ENCODE results near the gene NUDT22.

NUDT22 gene

DNA sequence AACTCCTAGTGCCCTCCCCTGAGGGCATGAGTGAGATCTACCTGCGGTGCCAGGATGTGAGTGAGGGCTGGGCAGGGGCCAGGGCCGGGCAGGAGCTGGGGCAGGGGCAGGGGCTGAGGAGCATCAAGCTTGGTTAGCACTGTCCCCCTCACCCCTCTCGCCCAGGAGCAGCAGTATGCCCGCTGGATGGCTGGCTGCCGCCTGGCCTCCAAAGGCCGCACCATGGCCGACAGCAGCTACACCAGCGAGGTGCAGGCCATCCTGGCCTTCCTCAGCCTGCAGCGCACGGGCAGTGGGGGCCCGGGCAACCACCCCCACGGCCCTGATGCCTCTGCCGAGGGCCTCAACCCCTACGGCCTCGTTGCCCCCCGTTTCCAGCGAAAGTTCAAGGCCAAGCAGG, 5.8 kb upstream of the NUDT22 start:
- no peak overlapping the region for H3K4me3 ChIP-seq (ENCODE audit: low read depth, low read length)
- no peak for DNase-seq (ENCODE audit: low read depth)
- TF ChIP-seq, protein P1, sequence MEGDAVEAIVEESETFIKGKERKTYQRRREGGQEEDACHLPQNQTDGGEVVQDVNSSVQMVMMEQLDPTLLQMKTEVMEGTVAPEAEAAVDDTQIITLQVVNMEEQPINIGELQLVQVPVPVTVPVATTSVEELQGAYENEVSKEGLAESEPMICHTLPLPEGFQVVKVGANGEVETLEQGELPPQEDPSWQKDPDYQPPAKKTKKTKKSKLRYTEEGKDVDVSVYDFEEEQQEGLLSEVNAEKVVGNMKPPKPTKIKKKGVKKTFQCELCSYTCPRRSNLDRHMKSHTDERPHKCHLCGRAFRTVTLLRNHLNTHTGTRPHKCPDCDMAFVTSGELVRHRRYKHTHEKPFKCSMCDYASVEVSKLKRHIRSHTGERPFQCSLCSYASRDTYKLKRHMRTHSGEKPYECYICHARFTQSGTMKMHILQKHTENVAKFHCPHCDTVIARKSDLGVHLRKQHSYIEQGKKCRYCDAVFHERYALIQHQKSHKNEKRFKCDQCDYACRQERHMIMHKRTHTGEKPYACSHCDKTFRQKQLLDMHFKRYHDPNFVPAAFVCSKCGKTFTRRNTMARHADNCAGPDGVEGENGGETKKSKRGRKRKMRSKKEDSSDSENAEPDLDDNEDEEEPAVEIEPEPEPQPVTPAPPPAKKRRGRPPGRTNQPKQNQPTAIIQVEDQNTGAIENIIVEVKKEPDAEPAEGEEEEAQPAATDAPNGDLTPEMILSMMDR (IDR thresholded peaks at IDR 0.05; ENCODE audit: low read depth, low read length, missing control alignments): no peak

DNA sequence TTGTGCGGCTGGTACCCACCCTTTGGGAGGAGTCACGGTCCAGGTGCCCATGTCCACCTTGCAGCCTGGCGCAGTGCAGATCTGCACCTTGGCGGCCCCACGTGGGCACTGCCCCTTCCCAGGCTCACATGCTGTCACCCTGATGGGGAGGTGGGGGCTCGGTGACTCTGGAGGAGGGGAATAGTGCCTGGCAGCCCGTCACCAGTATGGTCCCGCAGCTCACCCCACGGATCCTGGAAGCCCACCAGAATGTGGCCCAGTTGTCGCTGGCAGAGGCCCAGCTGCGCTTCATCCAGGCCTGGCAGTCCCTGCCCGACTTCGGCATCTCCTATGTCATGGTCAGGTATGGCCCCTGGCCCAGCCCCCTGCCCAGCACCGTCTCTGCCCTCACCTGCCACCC, 5.3 kb upstream of the NUDT22 start:
- TF ChIP-seq, protein P1 (IDR thresholded peaks at IDR 0.05; ENCODE audit: low read depth, low read length, missing control alignments): no peak
- H3K4me3 ChIP-seq (ENCODE audit: low read depth, low read length): no peak overlapping the region
- no peak for DNase-seq (ENCODE audit: low read depth)

DNA sequence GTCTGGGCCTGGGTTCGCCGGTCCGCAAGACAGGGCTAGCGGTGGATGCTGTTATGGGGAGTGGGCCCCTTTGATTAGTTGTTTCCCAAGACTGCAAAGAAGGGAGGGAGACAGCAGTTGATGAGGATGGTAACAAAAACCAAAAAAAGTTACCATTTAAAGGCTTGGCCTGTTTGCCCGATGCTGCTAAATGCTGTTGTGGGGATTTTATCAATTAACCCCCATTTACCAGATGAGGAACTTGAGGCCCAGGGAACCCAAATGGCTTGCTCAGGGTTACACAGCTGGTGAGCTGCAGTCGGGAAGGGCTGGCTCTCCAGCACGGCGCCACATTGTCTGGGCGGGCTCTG, 3.4 kb upstream of the NUDT22 start:
- TF ChIP-seq, protein P1 (IDR thresholded peaks at IDR 0.05; ENCODE audit: low read depth, low read length, missing control alignments): no peak
- DNase-seq (ENCODE audit: low read depth): no peak
- no peak overlapping the region for H3K4me3 ChIP-seq (ENCODE audit: low read depth, low read length)

DNA sequence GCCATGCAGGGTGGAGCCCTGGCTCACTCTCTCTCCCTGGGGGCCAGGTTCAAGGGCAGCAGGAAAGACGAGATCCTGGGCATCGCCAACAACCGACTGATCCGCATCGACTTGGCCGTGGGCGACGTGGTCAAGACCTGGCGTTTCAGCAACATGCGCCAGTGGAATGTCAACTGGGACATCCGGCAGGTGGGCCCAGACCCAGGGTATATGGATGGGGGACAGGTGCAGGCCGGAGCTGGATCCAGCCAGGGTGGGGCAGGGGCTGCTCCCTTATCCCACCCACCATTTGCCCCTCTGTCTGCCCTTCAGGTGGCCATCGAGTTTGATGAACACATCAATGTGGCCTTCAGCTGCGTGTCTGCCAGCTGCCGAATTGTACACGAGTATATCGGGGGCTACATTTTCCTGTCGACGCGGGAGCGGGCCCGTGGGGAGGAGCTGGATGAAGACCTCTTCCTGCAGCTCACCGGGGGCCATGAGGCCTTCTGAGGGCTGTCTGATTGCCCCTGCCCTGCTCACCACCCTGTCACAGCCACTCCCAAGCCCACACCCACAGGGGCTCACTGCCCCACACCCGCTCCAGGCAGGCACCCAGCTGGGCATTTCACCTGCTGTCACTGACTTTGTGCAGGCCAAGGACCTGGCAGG, 2.9 kb upstream of the NUDT22 start:
- TF ChIP-seq, protein P1 (IDR thresholded peaks at IDR 0.05; ENCODE audit: low read depth, low read length, missing control alignments): no peak
- DNase-seq (ENCODE audit: low read depth): no peak
- H3K4me3 ChIP-seq (ENCODE audit: low read depth, low read length): no peak overlapping the region

DNA sequence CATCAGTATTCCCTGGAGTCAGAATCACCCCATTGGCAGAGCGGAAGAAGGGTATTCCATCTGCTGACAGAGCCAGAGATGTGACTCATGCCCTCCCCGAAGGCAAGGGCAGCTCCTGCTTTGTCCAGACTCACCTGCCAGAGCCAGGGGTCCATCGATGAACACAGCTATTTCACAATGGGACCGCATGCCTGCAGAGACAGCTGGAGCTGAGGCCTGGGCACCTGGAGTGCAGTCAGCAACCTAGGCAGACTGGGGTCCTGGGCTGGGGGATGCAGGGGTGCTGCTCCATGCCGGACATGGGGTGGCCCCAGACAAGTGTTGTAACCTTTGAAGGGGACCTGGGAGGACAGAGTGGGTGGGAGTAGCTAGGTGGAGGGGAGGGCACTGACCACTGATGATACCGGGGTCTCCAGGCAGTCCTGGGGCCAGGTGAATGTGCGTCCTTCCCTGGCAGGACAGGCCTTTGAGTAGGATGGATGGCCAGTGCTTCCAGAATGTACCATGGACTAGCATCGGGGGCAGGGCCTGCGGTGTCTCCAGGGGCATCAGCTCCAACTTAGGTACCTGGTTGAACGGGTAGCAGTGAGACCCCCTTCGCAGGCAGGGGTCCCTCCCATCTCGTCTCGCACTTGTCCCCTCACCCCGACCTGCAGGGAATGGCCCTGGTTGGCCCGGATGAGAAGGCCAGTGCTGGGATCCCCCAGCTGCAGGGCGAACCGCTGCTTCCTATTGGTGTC, 1.8 kb upstream of the NUDT22 start:
- peak overlapping the region; percentile 62 for H3K4me3 ChIP-seq (ENCODE audit: low read depth, low read length)
- TF ChIP-seq, protein P1 (IDR thresholded peaks at IDR 0.05; ENCODE audit: low read depth, low read length, missing control alignments): no peak
- DNase-seq (ENCODE audit: low read depth): no peak

DNA sequence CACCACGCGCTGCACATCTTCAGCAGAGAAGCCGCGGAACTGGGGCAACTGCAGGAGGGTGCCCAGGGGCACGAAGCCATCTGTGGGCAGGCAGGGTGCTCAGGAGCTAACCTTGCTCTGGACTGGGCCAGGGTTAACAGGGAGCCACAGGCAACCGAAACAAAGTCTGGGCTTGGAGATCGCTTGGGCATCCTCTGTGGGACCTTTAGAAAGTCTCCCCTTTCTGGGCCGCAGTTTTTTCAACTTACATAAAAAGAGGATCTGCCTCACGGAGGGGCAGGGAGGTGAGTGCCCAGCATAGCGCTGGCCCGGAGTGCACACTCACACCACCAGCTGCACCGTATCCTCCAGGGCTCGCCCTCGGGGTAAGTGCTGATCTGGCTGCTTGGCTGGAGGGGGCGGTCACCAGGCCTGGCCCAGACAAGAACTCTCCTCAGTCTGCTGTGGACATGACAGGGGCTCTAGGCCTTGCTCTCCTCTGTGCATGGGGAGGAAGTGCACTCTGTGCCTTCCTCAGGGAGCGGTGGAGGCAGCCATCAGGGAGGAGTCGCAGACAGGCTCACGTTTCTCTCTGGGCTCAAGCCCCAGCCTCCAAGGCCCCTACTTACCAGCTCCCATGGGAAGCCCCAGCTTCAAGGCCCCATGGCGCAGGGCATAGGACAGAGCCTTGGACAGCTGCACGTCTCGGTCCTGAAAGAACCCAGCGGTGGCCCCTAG, 1.0 kb upstream of the NUDT22 start:
- H3K4me3 ChIP-seq (ENCODE audit: low read depth, low read length): peak overlapping the region; percentile 62
- no peak for DNase-seq (ENCODE audit: low read depth)
- TF ChIP-seq, protein P1 (IDR thresholded peaks at IDR 0.05; ENCODE audit: low read depth, low read length, missing control alignments): no peak

Data from GM12864 (cell line).